Measurements from ENCODE around the gene ATP6V0B.

DNA sequence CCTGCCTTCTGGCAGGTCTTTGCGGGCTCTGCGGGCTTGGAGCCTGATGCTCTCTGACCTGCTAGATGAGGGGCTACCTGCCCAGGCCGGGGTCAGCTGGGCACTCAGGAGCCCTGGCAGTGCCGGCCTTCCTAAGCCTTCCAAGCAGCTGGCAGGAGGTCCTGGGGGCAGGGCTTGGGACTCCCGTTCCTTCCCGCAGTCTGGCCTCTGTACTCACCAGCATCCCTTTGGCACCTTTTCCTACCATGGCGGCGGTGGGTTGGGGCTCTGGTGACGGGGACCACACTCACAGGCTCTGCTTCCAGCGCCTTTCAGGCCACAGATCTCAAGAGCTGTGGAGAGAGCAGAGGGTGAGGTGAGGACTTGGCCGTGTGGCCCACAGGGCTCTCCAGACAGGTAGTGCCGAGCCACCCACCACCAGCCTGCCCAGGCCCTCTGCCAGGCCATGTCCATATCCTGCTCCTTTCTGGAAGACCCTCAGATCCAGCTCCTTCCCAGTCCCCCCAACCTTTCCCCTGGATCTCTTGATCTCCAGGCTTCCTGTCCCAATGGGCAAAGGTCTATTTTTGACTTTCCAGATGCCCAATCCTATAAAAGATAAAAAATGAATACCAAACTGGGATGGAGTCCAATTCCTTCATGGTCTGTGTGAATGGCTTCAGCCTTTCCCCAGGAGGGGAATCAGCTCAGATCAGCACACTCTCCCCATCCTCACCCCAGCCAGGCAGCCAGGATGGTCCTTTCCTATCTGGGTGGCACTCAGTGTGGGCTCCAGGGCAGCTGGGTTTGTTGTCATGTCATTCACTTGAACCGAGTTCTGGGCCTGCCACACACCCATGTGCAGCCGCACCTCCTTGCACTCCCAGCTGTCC, 49.5 kb downstream of the ATP6V0B start:
- no peak for TF ChIP-seq POLR2A (IDR thresholded peaks at IDR 0.05)
- TF ChIP-seq, protein P1, sequence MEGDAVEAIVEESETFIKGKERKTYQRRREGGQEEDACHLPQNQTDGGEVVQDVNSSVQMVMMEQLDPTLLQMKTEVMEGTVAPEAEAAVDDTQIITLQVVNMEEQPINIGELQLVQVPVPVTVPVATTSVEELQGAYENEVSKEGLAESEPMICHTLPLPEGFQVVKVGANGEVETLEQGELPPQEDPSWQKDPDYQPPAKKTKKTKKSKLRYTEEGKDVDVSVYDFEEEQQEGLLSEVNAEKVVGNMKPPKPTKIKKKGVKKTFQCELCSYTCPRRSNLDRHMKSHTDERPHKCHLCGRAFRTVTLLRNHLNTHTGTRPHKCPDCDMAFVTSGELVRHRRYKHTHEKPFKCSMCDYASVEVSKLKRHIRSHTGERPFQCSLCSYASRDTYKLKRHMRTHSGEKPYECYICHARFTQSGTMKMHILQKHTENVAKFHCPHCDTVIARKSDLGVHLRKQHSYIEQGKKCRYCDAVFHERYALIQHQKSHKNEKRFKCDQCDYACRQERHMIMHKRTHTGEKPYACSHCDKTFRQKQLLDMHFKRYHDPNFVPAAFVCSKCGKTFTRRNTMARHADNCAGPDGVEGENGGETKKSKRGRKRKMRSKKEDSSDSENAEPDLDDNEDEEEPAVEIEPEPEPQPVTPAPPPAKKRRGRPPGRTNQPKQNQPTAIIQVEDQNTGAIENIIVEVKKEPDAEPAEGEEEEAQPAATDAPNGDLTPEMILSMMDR (IDR thresholded peaks at IDR 0.05), result no peak
